OCI-LY7 (cell line): ENCODE data around the gene CEP104.

Source experiments
- EZH2phosphoT487 ChIP-seq: fragments of 200-600 bp; sonication (generic); IDR thresholded peaks from 2 replicates; pipeline ENCODE4 v1.6.1; 2018; ENCODE audit warnings: low read depth, borderline replicate concordance, mild to moderate bottlenecking, mixed run types, antibody characterized with exemption, low read length, moderate library complexity, mixed read lengths
- TF ChIP-seq, protein P1 (sequence below): fragments of 200-600 bp; sonication (generic); conservative IDR thresholded peaks from 2 replicates; pipeline ENCODE4 v1.5.1; 2014; ENCODE audit warnings: mild to moderate bottlenecking, antibody characterized with exemption, low read length, moderate library complexity, mixed read lengths

DNA sequence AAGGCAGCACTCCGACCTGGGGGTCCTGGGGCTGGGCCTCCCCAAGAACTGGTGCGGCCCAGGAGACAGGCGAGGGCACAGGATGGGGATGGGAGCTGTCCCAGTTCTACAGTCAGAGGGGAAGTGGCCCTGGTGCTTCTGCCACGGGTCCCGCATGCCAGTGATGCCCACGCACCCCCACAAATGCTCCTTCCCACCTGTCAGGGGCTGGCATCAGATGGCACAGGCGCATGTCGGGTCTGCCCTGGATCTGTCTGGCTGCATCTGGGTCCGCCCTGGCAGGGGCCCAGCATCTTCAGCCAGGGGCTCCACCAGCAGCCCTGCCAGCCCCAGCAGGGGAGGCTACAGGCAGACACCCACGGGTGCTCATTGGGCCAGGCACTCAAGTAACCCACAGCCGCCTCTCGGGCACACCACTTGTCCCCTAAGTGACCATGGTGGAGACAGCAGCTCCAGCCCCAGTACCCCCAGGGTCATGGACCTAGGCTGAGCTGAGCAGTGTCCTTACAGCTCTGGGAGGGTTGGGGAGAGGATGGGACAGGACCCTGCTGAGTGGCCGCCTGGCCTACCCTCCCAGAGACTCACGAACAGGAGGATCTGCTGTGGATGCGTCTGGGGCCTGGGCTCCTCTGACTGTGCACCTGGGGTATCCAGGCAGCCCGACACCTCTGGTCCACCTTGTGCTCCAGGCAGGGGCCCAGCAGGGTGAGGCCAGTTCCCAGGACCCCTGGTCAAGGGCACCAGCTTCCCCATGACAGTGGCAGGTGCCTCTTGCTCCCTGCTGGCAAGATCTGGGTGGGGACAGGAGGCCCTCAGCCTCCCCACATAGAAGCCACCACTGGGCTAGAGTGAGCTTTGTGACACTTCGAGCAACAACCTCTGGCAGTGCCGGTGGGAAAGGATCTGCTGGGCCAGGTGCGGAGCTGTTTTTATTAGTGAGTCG lies 79.1 kb downstream of the CEP104 start:
- TF ChIP-seq, protein P1, sequence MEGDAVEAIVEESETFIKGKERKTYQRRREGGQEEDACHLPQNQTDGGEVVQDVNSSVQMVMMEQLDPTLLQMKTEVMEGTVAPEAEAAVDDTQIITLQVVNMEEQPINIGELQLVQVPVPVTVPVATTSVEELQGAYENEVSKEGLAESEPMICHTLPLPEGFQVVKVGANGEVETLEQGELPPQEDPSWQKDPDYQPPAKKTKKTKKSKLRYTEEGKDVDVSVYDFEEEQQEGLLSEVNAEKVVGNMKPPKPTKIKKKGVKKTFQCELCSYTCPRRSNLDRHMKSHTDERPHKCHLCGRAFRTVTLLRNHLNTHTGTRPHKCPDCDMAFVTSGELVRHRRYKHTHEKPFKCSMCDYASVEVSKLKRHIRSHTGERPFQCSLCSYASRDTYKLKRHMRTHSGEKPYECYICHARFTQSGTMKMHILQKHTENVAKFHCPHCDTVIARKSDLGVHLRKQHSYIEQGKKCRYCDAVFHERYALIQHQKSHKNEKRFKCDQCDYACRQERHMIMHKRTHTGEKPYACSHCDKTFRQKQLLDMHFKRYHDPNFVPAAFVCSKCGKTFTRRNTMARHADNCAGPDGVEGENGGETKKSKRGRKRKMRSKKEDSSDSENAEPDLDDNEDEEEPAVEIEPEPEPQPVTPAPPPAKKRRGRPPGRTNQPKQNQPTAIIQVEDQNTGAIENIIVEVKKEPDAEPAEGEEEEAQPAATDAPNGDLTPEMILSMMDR, result no peak
- no peak for TF ChIP-seq EZH2phosphoT487
